ENCODE data around the gene TNFRSF21. TPM values are rescaled to one million over a fixed set of nuclear protein-coding genes. Genes with fewer than 3 reads are reported as not detected.

TNFRSF21 gene
- total and polyA plus RNA-seq, 2 of the 8 experiments (the other 6 are each of a cell fraction or from before 2014, with no cell fraction given) = 16.4 to 52.7 TPM

DNA sequence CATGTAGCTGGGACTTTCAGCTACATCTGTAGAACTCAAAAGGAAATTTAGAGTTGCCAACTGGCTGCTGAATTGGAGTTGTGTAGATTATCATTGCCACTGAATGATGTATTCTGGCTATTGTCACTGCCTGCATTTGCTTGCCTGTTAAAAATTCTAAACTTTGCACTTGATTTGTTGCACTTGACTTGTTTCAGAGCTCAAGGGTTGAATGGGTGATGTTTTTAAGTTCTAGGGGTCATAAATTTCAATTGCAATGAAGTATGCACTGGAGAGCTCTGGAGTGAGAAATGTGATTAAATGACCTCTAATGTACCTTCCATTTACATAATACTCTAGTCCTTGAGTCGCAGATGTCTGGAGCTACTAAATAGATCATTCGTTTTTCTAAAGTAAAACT lies 102.4 kb downstream of the TNFRSF21 start (continued):
- TF ChIP-seq BRCA1 (IDR thresholded peaks at IDR 0.05; ENCODE audit: low read depth, low read length) = no peak
- no peak for TF ChIP-seq KDM1A (IDR thresholded peaks at IDR 0.05; ENCODE audit: borderline replicate concordance, low read length)
- no peak for TF ChIP-seq MAFK (IDR thresholded peaks at IDR 0.05; ENCODE audit: low read depth, low read length)
- TF ChIP-seq CEBPB (IDR thresholded peaks at IDR 0.05; ENCODE audit: low read depth, low read length) = no peak
- no peak for TF ChIP-seq CBX5 (IDR thresholded peaks at IDR 0.05; ENCODE audit: low read depth, low read length)
